Kidney (tissue), 14 donors: Measurements from ENCODE around the gene TSPAN11. TPM values are rescaled to one million over a fixed set of nuclear protein-coding genes. Genes with fewer than 3 reads are reported as not detected.

ENCODE experiments used
- DNase-seq, 5 donors: peaks; one replicate each; pipeline ENCODE4 v3.0.0-alpha.2; 2013 to 2020
- FAIRE-seq: peaks from 2 replicates; lab custom pipeline; 2012; peaks lifted over from hg19 to GRCh38; lab: Jason Lieb, UNC
- H3K27ac ChIP-seq, 2 donors: one replicate each; pipeline ENCODE4 v1.7.0; 2013; ENCODE audit warnings: low read depth in 2 of 2, low read length in 2 of 2, inconsistent platforms in 1 of 2
- H3K27me3 ChIP-seq: one replicate; pipeline ENCODE4 v1.7.1; 2013; ENCODE audit warnings: low read length, inconsistent platforms; ENCODE audit not compliant: control insufficient read depth, insufficient read depth
- H3K36me3 ChIP-seq, 3 donors: one replicate each; pipeline versions ENCODE4 v1.7.0 to v1.7.1; 2013; ENCODE audit warnings: low read length in 3 of 3, control low read depth in 1 of 3, inconsistent platforms in 1 of 3; ENCODE audit not compliant: insufficient read depth in 3 of 3, control insufficient read depth in 2 of 3
- H3K4me1 ChIP-seq, 3 donors: one replicate each; pipeline versions ENCODE4 v1.7.0 to v1.7.1; 2013; ENCODE audit warnings: low read length in 3 of 3, inconsistent platforms in 1 of 3, low read depth in 1 of 3; ENCODE audit not compliant: control insufficient read depth in 2 of 3, insufficient read depth in 2 of 3
- H3K4me3 ChIP-seq, 3 donors: one replicate each; pipeline versions ENCODE4 v1.7.0 to v1.8.1; 2013; ENCODE audit warnings: low read length in 3 of 3, control low read depth in 1 of 3, inconsistent platforms in 1 of 3
- H3K9ac ChIP-seq, 3 donors: one replicate each; pipeline versions ENCODE4 v1.7.0 to v1.7.1; 2013; ENCODE audit warnings: low read length in 3 of 3, control low read depth in 1 of 3, inconsistent platforms in 1 of 3
- H3K9me3 ChIP-seq, 3 donors: one replicate each; pipeline versions ENCODE4 v1.7.0 to v1.7.1; 2013; ENCODE audit warnings: low read length in 3 of 3, control low read depth in 1 of 3, inconsistent platforms in 1 of 3; ENCODE audit not compliant: control insufficient read depth in 2 of 3, insufficient read depth in 1 of 3
- intact Hi-C: fragments of 100-400 bp; cut with DNase I; formaldehyde crosslinking; loops from one replicate; pipeline ENCODE4 v1.11.1; 2022
- polyA plus RNA-seq: library from polyadenylated mRNA; stranded (reverse); fragments of 350-450 nt; fragmentation: Illumina TruSeq; extraction: RNeasy Lipid Tissue Mini Kit (QIAGEN cat#74804); gene quantifications from one replicate; pipeline ENCODE4 v1.2.3, GENCODE V29; 2014; ENCODE audit warnings: low read depth, low replicate concordance; ENCODE audit not compliant: insufficient read depth
- total RNA-seq: library from RNA; stranded (reverse); fragmentation: NEBNext Ultra II Directional; extraction: Animal tissue kit (Norgen Biotek cat#: 25700); gene quantifications from one replicate; pipeline ENCODE4 v1.2.1, GENCODE V29; 2021
- TF ChIP-seq, protein P1 (sequence below): IDR thresholded peaks from 3 replicates; pipeline ENCODE4 v1.5.1; 2012; ENCODE audit warnings: mild to moderate bottlenecking, moderate library complexity, borderline replicate concordance; ENCODE audit not compliant: insufficient read depth; ENCODE audit errors: extremely low read depth
- donor health status: control.
- donor health status: control.
- donor health status: control.
- donor health status: control.
- donor health status: control.
- donor health status: DM: yes; HTN: yes; CAD: no.
- donor health status: Normal renal cell carcinoma (clear cell type).

The TSPAN11 gene
- total and polyA plus RNA-seq, 2 donors from 2014 or later = 1.3 to 7.5 TPM

GRCh38 chr12:31037931-31038330 is 111.4 kb downstream of the TSPAN11 start:
- Histone ChIP-seq H3K9ac (no peak overlapping the region), H3K4me3 (no peak overlapping the region), H3K27ac (no peak overlapping the region), H3K36me3 (no peaks in the 10 kb centered on the region), H3K27me3 (no peaks in the 10 kb centered on the region), H3K9me3 (no peaks in the 10 kb centered on the region), H3K4me1 (no peaks in the 10 kb centered on the region)
- intact Hi-C loops = no loop called here
- FAIRE-seq (no peak), DNase-seq (no peak)
- TF ChIP-seq, protein P1, sequence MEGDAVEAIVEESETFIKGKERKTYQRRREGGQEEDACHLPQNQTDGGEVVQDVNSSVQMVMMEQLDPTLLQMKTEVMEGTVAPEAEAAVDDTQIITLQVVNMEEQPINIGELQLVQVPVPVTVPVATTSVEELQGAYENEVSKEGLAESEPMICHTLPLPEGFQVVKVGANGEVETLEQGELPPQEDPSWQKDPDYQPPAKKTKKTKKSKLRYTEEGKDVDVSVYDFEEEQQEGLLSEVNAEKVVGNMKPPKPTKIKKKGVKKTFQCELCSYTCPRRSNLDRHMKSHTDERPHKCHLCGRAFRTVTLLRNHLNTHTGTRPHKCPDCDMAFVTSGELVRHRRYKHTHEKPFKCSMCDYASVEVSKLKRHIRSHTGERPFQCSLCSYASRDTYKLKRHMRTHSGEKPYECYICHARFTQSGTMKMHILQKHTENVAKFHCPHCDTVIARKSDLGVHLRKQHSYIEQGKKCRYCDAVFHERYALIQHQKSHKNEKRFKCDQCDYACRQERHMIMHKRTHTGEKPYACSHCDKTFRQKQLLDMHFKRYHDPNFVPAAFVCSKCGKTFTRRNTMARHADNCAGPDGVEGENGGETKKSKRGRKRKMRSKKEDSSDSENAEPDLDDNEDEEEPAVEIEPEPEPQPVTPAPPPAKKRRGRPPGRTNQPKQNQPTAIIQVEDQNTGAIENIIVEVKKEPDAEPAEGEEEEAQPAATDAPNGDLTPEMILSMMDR = no peak

GRCh38 chr12:31041033-31041564 is 114.6 kb downstream of the TSPAN11 start:
- H3K4me1 ChIP-seq = no peaks in the 10 kb centered on the region
- FAIRE-seq (no peak), DNase-seq (no peak)

More at GRCh38 chr12:31041033-31041564, 114.6 kb downstream of the TSPAN11 start:
- no peaks in the 10 kb centered on the region for H3K36me3 ChIP-seq
- no peaks in the 10 kb centered on the region for H3K9me3 ChIP-seq
- TF ChIP-seq, protein P1 = no peak
- H3K9ac ChIP-seq = no peak overlapping the region
- H3K27ac ChIP-seq = no peak overlapping the region
- H3K27me3 ChIP-seq = no peaks in the 10 kb centered on the region
- no peak overlapping the region for H3K4me3 ChIP-seq
- intact Hi-C loops = no loop called here

Other genes with a start within 250 kb of the TSPAN11 start
- 63.3 TPM for gene IPO8, start 230.9 kb upstream of the TSPAN11 start, total RNA-seq
- 19.5 TPM for gene IPO8, start 230.9 kb upstream of the TSPAN11 start, polyA plus RNA-seq
- gene CAPRIN2, start 171.8 kb upstream of the TSPAN11 start, total RNA-seq = 21.5 TPM
- gene CAPRIN2, start 171.8 kb upstream of the TSPAN11 start, polyA plus RNA-seq = 15.6 TPM
- gene DDX11, start 147.1 kb downstream of the TSPAN11 start, total RNA-seq = 29.9 TPM
- gene DDX11, start 147.1 kb downstream of the TSPAN11 start, polyA plus RNA-seq = 1.9 TPM